ENCODE results near the gene C14orf93. TPM values are rescaled to one million over a fixed set of nuclear protein-coding genes. Genes with fewer than 3 reads are reported as not detected.

Gene C14orf93
- total and polyA plus RNA-seq, 8 donors: 5.0 to 29.1 (median 8.6) TPM; not detected in 1

GRCh38 chr14:22985894-22986507 is 23.9 kb downstream of the C14orf93 start:
- intact Hi-C loops (cut with DNase I; ENCODE audit: low total_unique reads): loop anchor here (2.0 kb wide), 1 partner anchor 73 kb away; no protein-coding TSS in a partner anchor
- 48 to 57% (median 55%) methylated on average over 2 of the region's 2 CpGs for WGBS, 5 donors
- H3K9me3 ChIP-seq: no peaks in the 10 kb centered on the region
- peaks cover 0 to 28% (median 15%) of the 10 kb centered on the region in 4 donors for H3K36me3 ChIP-seq
- H3K27ac ChIP-seq: no peak overlapping the region
- no peak for TF ChIP-seq EP300 (IDR thresholded peaks at IDR 0.05)
- peaks cover 0 to 28% (median 24%) of the 10 kb centered on the region in 4 donors for H3K4me1 ChIP-seq
- no peak overlapping the region for H3K4me3 ChIP-seq
- peaks cover 0 to 16% (median 10%) of the 10 kb centered on the region in 3 donors for H3K27me3 ChIP-seq
- no peak for DNase-seq

DNA sequence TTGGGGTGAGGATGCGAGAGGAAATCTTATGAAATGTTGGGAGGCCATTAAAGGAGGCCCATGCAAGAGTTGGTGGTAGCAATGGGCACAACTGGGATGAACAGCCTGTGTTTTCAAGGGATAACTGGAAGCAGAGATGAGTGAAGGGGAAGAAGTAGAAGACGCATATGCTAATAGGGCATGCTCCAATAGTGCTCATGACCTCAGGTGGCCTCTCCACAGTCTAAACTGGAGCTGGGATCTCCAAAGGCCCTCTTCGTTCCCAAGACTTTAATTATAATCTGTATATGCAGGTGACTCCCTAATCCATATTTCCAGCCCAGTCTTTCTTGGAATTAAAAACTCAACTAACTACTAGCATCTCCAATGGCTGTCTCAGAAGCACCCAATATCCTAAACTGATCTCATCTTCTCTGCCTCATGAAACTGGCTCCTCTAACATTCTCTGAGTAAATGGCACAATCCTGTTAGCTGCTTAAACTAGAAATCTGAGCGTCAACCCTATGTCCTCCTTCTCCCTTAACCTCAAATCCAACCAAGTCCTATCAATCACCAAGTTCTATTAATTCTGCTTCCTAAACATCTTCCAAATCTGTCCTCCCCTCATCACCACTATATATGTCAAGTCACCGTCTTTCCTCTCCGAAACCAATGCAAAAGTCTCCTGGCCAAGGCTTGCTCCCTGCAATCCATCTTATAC is 24.8 kb downstream of the C14orf93 start:
- DNase-seq: no peak
- H3K27me3 ChIP-seq: peaks cover 0 to 25% (median 14%) of the 10 kb centered on the region in 3 donors
- WGBS, 5 donors: 88 to 97% (median 93%) methylated on average over 6 of the region's 6 CpGs
- peaks cover 0 to 28% (median 13%) of the 10 kb centered on the region in 4 donors for H3K36me3 ChIP-seq
- H3K4me3 ChIP-seq: no peak overlapping the region
- no peak overlapping the region for H3K27ac ChIP-seq
- TF ChIP-seq EP300 (IDR thresholded peaks at IDR 0.05): no peak
- peaks cover 6 to 36% (median 33%) of the 10 kb centered on the region in 4 donors for H3K4me1 ChIP-seq
- no peaks in the 10 kb centered on the region for H3K9me3 ChIP-seq
- intact Hi-C loops (cut with DNase I; ENCODE audit: low total_unique reads): no loop called here

GRCh38 chr14:22982477-22983245 is 27.3 kb downstream of the C14orf93 start, which contains the start of gene AJUBA:
Gene AJUBA, minus strand, starts transcription at chr14:22982551. Its CDS starts 285 bp downstream, at chr14:22982266.
- peak within 1 kb of the TSS; percentile 70 to 78 (median 72) for H3K4me3 ChIP-seq
- peaks cover 28 to 60% (median 57%) of the 10 kb centered on the region in 4 donors for H3K4me1 ChIP-seq
- WGBS, 5 donors: 0 to 1% (median 1%) methylated on average over 35 to 48 of the region's 48 CpGs
- H3K9me3 ChIP-seq: no peaks in the 10 kb centered on the region
- peak; percentile 82 to 96 for DNase-seq
- intact Hi-C loops (cut with DNase I; ENCODE audit: low total_unique reads): no loop called here
- TF ChIP-seq, protein P1, sequence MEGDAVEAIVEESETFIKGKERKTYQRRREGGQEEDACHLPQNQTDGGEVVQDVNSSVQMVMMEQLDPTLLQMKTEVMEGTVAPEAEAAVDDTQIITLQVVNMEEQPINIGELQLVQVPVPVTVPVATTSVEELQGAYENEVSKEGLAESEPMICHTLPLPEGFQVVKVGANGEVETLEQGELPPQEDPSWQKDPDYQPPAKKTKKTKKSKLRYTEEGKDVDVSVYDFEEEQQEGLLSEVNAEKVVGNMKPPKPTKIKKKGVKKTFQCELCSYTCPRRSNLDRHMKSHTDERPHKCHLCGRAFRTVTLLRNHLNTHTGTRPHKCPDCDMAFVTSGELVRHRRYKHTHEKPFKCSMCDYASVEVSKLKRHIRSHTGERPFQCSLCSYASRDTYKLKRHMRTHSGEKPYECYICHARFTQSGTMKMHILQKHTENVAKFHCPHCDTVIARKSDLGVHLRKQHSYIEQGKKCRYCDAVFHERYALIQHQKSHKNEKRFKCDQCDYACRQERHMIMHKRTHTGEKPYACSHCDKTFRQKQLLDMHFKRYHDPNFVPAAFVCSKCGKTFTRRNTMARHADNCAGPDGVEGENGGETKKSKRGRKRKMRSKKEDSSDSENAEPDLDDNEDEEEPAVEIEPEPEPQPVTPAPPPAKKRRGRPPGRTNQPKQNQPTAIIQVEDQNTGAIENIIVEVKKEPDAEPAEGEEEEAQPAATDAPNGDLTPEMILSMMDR (IDR thresholded peaks at IDR 0.05): peak in 1 of 7 experiments; percentile 37
- peak in 1 of 3 donors; percentile 49 for TF ChIP-seq POLR2AphosphoS5 (IDR thresholded peaks at IDR 0.05)
- TF ChIP-seq POLR2A (IDR thresholded peaks at IDR 0.05): no peak
- TF ChIP-seq EP300 (IDR thresholded peaks at IDR 0.05): no peak
- H3K36me3 ChIP-seq: peaks cover 0 to 6% (median 3%) of the 10 kb centered on the region in 4 donors
- peaks cover 0 to 25% (median 14%) of the 10 kb centered on the region in 3 donors for H3K27me3 ChIP-seq
- H3K27ac ChIP-seq: peak within 1 kb of the TSS; percentile 76 to 88 (median 78)

GRCh38 chr14:22981876-22982476 is 28.0 kb downstream of the C14orf93 start:
- intact Hi-C loops (cut with DNase I; ENCODE audit: low total_unique reads): no loop called here
- Histone ChIP-seq H3K9me3 (no peaks in the 10 kb centered on the region), H3K27me3 (peaks cover 0 to 25% (median 14%) of the 10 kb centered on the region in 3 donors), H3K4me3 (peak overlapping the region; percentile 70 to 78 (median 72)), H3K4me1 (peaks cover 35 to 66% (median 64%) of the 10 kb centered on the region in 4 donors), H3K27ac (peak overlapping the region; percentile 76 to 88 (median 78)), H3K36me3 (no peaks in the 10 kb centered on the region)
- peak in 1 of 2 donors; percentile 66 for DNase-seq
- WGBS, 5 donors: 0 to 5% (median 1%) methylated on average over 41 to 51 of the region's 51 CpGs
- TF ChIP-seq, protein P1 (IDR thresholded peaks at IDR 0.05): no peak
- TF ChIP-seq POLR2AphosphoS5 (IDR thresholded peaks at IDR 0.05): no peak
- no peak for TF ChIP-seq EP300 (IDR thresholded peaks at IDR 0.05)
- no peak for TF ChIP-seq POLR2A (IDR thresholded peaks at IDR 0.05)
